ENCODE results near the gene ROBO3.

Gene ROBO3

GRCh38 chr11:124930799-124931198 is 65.6 kb downstream of the ROBO3 start:
- no peak for DNase-seq
